ENCODE measurements around the gene C16orf92. TPM values are rescaled to one million over a fixed set of nuclear protein-coding genes. Genes with fewer than 3 reads are reported as not detected.

C16orf92 gene
- polyA plus RNA-seq, 1 experiment, result not detected

GRCh38 chr16:30004424-30004776 lies 18.6 kb upstream of the C16orf92 start:
- Histone ChIP-seq H3K4me3 (ENCODE audit: low read depth, low read length) (no peak overlapping the region), H3K27me3 (ENCODE audit: control insufficient read depth, insufficient read depth, low read length) (peaks cover 6% of the 10 kb centered on the region), H3K27ac (ENCODE audit: low read depth, low read length) (no peak overlapping the region), H3K9me3 (ENCODE audit: control insufficient read depth, insufficient read depth, low read length) (no peaks in the 10 kb centered on the region; the same call in 1 of the 2 replicates)
- no peak for DNase-seq (ENCODE audit: low read depth, low spot score)
- ChIA-PET CTCF (interaction anchor here (0.6 kb wide), 1 partner anchor 15 kb away, joined by 9 read pairs; no protein-coding TSS in a partner anchor), POLR2A (interaction anchor here (1.5 kb wide), 1 partner anchor 8 kb away, joined by 3 read pairs; the partner anchor contains the start of gene INO80E)
- no peak for TF ChIP-seq CTCF (IDR thresholded peaks at IDR 0.05; ENCODE audit: low read depth, low read length)

GRCh38 chr16:30004811-30005242 lies 18.2 kb upstream of the C16orf92 start:
- Histone ChIP-seq H3K4me3 (ENCODE audit: low read depth, low read length) (no peak overlapping the region), H3K27ac (ENCODE audit: low read depth, low read length) (no peak overlapping the region), H3K27me3 (ENCODE audit: control insufficient read depth, insufficient read depth, low read length) (peaks cover 8% of the 10 kb centered on the region), H3K9me3 (ENCODE audit: control insufficient read depth, insufficient read depth, low read length) (no peaks in the 10 kb centered on the region; the same call in 1 of the 2 replicates)
- CTCF ChIA-PET, result interaction anchor here (0.5 to 0.6 kb wide), 2 partner anchors 172 to 337 kb away, joined by 3 to 12 read pairs; no protein-coding TSS in a partner anchor
- no peak for DNase-seq (ENCODE audit: low read depth, low spot score)
- POLR2A ChIA-PET, result interaction anchor here (1.5 kb wide), 1 partner anchor 9 kb away, joined by 3 read pairs; the partner anchor contains the start of gene INO80E
- TF ChIP-seq CTCF (IDR thresholded peaks at IDR 0.05; ENCODE audit: low read depth, low read length), result no peak

GRCh38 chr16:30005341-30006094 lies 17.5 kb upstream of the C16orf92 start:
- Histone ChIP-seq H3K27ac (ENCODE audit: low read depth, low read length) (no peak overlapping the region), H3K9me3 (ENCODE audit: control insufficient read depth, insufficient read depth, low read length) (no peaks in the 10 kb centered on the region; the same call in 1 of the 2 replicates), H3K4me3 (ENCODE audit: low read depth, low read length) (no peak overlapping the region), H3K27me3 (ENCODE audit: control insufficient read depth, insufficient read depth, low read length) (peaks cover 15% of the 10 kb centered on the region)
- CTCF ChIA-PET, result interaction anchor here (0.5 to 0.7 kb wide), 3 partner anchors 9 to 337 kb away, joined by 3 to 12 read pairs (median 3); partner anchors contain the start of gene INO80E
- POLR2A ChIA-PET, result interaction anchor here (0.6 to 1.5 kb wide), 3 partner anchors 9 to 80 kb away, joined by 3 to 4 read pairs (median 3); partner anchors contain the start of genes INO80E, KCTD13 and TAOK2
- DNase-seq (ENCODE audit: low read depth, low spot score), result no peak
- peak; percentile 91 for TF ChIP-seq CTCF (IDR thresholded peaks at IDR 0.05; ENCODE audit: low read depth, low read length)

GRCh38 chr16:30006095-30006473 lies 16.9 kb upstream of the C16orf92 start:
- DNase-seq (ENCODE audit: low read depth, low spot score), result no peak
- ChIA-PET POLR2A (interaction anchor here (0.6 to 1.2 kb wide), 3 partner anchors 33 to 80 kb away, joined by 3 to 4 read pairs (median 3); partner anchors contain the start of genes KCTD13 and TAOK2), CTCF (interaction anchor here (0.7 kb wide), 1 partner anchor 10 kb away, joined by 3 read pairs; the partner anchor contains the start of gene INO80E)

More at GRCh38 chr16:30006095-30006473, 16.9 kb upstream of the C16orf92 start:
- no peak for TF ChIP-seq CTCF (IDR thresholded peaks at IDR 0.05; ENCODE audit: low read depth, low read length)
- H3K9me3 ChIP-seq (ENCODE audit: control insufficient read depth, insufficient read depth, low read length), result no peaks in the 10 kb centered on the region; the same call in 1 of the 2 replicates
- H3K4me3 ChIP-seq (ENCODE audit: low read depth, low read length), result no peak overlapping the region
- peaks cover 17% of the 10 kb centered on the region for H3K27me3 ChIP-seq (ENCODE audit: control insufficient read depth, insufficient read depth, low read length)
- H3K27ac ChIP-seq (ENCODE audit: low read depth, low read length), result no peak overlapping the region
